Sciatic nerve (tissue), 2 donors: ENCODE data around the gene CYP2W1. TPM values are rescaled to one million over a fixed set of nuclear protein-coding genes. Genes with fewer than 3 reads are reported as not detected.
A peak's percentile ranks its signal among the peaks of the same experiment; 100 is the strongest.

Experiments
- ATAC-seq: fragments of 200-7000 bp; cut with Tn5 transposase; one replicate; pipeline ENCODE4 v1.9.1; 2020; ENCODE audit warnings: mild to moderate bottlenecking, moderate library complexity
- DNase-seq: peaks from one replicate; pipeline ENCODE4 v3.0.0-alpha.2; 2020; ENCODE audit warnings: low spot score
- intact Hi-C: fragments of 100-400 bp; cut with DNase I; formaldehyde crosslinking; loops from one replicate; pipeline ENCODE4 v1.14.2; 2022
- total RNA-seq: library from RNA; stranded (reverse); fragmentation: NEBNext Ultra II Directional; extraction: Animal tissue kit (Norgen Biotek cat#: 25700); gene quantifications from one replicate; pipeline ENCODE4 v1.2.1, GENCODE V29; 2021
- donor health status: DM: no; HTN: no; CAD: no.
- donor health status: DM: no; HTN: no; CAD: no.

The CYP2W1 gene
- total RNA-seq, 1 donor from 2014 or later: 1.6 TPM

DNA sequence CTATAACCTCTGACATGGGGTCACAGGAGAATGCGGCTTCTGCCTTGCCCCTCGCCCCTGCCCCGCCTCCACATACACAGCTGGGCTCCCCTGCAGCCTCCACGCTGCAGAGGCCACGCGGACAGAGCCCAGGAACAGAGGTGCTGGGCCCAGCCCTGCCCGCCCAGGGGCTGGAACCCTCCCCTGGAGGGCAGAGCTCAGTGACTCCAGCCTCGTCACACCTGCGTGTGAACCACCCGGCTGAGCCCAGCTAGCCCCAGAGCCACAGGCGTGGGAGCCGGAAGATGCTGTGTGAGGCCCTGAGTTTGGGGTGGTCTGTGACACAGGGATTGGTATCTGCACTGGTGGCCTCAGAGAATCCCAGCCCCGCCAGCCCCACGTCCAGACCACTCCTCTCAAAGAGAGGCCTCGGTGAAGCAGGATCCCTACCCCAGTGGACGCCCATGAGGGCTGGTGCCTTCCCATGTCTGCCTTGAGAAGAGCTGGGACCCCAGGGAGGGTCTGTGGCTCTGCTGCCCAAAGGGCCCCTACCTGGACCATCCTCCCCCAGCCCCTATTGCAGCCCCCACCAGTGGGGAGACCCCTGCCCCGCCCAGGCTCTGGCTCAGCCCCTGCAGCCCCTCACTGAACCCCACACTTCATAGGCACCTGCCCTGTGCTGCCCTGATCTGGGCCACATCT, 20.4 kb upstream of the CYP2W1 start:
- no peak for DNase-seq
- ATAC-seq: no peak
- intact Hi-C loops: no loop called here

DNA sequence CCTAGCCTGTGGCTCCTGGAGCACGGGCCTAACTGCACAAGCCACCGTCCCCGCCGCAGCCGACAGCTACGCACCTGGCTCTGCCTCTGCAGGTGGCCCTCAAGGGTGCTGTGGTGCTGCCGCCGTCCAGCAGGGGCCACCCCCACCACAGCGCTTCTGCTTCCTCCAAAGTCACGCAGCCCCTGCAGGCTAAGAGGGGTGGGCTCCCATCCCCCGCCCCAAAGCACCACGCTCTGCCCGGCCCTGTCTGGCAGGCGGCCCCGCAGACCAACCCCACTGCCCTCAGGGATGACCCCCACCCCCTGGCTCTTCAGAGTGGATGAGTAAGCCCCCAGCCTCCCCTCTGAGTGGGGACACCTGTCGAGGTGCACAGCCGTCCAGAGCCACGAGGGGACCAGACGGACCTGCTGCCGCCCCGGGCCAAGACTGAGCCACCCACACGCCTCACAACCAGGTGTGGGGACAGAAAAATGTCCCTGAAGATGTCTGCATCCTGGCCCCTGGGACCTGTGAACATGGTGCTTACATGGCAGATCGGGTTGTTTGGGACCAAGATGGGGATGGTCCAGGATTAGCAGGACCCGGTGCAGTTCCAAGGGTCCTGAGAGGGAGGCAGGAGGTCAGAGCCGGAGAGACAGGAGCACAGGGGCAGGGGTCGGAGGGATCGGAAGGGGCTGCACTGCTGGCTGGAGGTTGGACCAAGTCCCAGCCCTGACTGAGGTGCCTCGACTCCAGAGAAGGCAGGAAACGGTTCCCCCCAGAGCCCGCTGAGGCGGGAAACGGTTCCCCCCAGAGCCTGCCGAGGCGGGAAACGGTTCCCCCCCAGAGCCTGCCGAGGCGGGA, 19.5 kb upstream of the CYP2W1 start:
- DNase-seq: no peak
- ATAC-seq: no peak
- intact Hi-C loops: no loop called here

- intact Hi-C loops: no loop called here
- peak; percentile 50 for ATAC-seq
- no peak for DNase-seq
Measured at GRCh38 chr7:964401-965231, 18.4 kb upstream of the CYP2W1 start.

DNA sequence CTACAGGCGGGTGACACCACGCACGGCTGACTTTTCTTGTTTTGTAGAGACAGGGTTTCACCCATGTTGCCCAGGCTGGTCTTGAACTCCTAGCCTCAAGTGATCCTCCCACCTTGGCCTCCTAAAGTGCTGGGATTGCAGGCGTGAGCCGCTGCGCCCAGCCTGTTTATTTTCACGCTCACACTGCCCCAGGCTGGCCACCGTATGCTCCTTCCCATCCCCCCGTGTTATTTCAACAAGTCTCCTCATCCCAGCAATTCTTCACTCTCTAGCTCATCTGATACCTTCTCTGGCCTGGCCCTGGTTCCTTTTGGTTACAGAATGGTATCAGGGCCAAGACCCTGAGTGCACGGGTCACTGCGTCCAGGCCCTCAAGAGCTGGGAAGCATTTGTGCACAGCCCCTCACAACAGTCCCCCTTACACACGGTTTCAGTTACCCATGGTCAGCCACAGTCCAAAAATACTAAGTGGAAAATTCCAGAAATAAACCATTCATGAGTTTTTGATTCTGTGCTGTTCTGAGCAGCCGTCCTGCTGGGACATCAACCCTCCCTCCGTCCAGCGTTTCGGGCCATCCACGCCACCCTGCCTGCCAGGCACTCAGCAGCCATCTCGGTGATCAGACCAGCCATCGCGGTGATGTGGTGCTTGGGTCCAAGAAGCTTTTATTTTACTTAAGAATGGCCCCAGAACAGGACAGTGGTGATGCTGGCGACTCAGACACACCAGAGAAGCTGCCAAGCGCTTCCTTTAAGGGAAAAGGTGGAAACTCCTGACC, 16.5 kb upstream of the CYP2W1 start:
- intact Hi-C loops: no loop called here
- DNase-seq (no peak), ATAC-seq (no peak)

- DNase-seq (no peak), ATAC-seq (no peak)
- intact Hi-C loops: no loop called here
Measured at GRCh38 chr7:967361-968082, 15.5 kb upstream of the CYP2W1 start.

DNA sequence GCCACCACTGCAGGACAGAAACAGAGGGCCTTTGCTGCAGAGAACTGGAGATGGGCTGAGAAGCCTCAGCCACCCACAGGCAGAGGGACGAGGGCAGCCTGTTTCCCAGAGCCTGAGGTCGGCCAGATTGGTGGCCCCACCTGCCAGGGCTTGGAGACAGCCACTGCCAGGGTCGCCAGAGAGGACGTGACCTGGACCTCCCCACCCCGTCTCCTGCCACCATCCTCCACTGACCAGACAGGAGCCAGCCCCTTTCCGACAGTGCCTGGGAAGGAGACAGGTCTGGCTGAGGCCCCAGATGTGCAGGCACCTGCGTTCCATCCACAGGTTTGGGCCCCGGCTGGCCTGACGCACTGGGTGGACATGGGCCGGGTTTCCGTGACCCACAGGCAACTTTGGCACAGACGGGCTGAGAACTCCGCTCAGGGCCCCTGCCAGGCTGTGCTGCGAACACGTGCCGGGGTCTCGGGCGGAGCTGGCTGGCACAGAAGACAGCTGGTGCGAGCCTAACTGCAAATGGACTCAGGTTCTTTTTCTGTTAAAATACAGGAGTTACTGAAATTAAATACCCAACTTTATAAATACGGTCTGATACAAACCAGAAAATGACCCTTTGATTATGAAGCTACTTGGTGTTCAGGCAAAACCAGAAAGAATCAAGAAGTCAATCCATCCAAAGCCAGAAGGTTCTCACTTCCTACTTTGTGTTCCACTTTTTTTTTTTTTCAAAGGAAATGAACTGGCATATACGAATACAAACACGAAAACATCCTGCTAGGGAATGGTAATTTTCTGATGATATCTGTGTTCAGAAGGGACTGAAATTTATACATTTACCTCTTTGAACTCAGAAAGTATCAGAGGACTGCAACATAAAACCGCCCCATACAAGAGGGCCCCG, 14.5 kb upstream of the CYP2W1 start:
- ATAC-seq: no peak
- DNase-seq: no peak
- intact Hi-C loops: no loop called here

DNA sequence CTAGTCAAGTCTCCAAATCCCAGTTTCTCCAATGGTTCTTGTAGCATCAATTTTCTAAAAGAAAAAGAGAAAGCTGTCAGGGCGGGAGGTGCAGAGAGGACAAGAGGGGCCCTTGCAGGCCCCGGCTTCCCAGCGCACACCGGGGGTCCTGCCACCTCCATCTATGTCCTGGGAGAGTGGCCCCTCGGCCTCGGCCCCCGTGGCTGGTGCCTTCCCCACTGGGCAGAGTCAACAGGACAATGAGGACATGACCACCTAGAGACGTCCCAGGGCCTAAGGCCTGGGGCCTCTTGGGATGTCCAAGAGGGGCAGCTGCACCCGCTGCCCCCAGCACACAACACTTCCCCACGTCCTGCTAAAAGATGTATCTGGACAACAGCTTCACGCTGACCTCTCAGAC, 13.6 kb upstream of the CYP2W1 start:
- intact Hi-C loops: no loop called here
- ATAC-seq: no peak

DNA sequence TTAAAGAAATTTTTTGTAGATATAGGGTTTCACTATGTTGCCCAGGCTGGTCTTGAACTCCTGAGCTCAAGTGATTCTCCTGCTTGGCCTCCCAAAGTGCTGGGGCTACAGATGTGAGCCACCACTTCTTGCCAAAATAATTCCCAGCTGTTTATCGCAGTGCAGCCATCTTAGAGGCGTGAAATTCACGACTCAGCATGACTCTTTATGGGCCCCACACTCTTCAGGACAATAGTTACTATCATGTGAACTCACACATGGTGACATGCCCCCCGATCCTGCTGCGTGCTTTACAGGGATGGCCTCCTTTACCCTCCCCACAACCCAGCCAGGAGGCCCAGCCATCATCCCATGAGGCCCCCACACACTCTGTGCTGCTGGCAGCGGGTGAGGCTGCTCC, 12.2 kb upstream of the CYP2W1 start:
- no peak for ATAC-seq
- DNase-seq: no peak
- intact Hi-C loops: loop anchor here (1.0 kb wide), 1 partner anchor 42 kb away; no protein-coding TSS in a partner anchor

More for the DNA sequence above, 13.6 kb upstream of the CYP2W1 start:
- no peak for DNase-seq

- ATAC-seq (no peak), DNase-seq (no peak)
- intact Hi-C loops: no loop called here
Measured at GRCh38 chr7:972110-972509, 10.9 kb upstream of the CYP2W1 start.

DNA sequence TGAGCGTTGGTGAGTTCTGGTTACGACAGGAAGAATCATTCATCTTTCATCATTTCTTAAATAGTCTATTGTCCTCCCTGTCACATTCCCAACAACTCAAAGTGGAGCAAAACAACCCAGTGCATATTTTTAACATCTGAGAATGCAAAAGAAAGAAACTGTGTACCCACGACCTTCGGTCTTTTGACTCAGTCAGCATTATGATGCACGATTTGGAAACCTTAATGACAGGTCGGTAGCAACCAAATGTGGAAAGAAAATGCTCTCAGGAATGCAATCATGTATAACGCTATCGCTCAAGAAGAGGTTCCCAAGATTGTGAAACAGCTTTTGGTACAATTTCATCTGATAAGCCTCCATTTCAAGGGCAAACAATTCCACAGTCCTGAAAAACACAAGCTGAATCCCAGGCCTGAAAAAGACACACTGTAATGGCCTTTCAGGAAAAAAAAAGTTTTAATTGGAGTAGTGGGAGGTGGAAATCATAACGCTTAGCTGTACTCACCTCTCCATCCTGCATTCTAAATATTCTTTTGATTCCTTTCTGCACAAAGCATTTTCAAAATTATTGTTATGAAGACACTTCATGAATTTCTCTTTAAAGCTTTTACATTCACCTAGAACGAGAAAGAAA, 10.2 kb upstream of the CYP2W1 start:
- intact Hi-C loops: no loop called here
- no peak for ATAC-seq
- no peak for DNase-seq

DNA sequence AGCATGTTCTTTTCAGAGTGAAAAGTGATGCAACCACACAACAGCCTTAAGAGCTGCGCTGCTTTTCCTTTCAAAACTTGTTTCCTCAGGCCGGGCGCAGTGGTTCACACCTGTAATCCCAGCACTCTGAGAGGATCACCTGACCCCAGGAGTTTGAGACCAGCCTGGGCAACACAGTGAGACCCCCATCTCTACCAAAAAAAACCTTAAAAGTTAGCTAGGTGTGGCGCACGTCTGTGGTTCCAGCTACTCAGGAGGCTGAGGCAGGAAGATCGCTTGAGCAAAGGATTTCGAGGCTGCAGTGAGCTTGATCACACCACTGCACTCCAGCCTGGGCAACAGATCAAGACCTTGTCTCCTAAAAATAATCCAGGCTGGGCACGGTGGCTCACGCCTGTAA, 9.7 kb upstream of the CYP2W1 start:
- ATAC-seq (no peak), DNase-seq (no peak)
- intact Hi-C loops: no loop called here

GRCh38 chr7:974172-974571, 8.8 kb upstream of the CYP2W1 start:
- DNase-seq: no peak
- intact Hi-C loops: no loop called here
- no peak for ATAC-seq

GRCh38 chr7:974820-975681, 7.9 kb upstream of the CYP2W1 start, which contains the start of gene COX19:
Gene COX19, minus strand, starts transcription at chr7:975549. Its CDS starts 40 bp downstream, at chr7:975509.
- peak; percentile 92 for DNase-seq
- intact Hi-C loops: no loop called here
- ATAC-seq: peak; percentile 89

GRCh38 chr7:975702-976473, 7.1 kb upstream of the CYP2W1 start:
- intact Hi-C loops: no loop called here
- DNase-seq: no peak
- ATAC-seq: peak; percentile 1

- ATAC-seq (no peak), DNase-seq (no peak)
Measured at GRCh38 chr7:976901-977325, 6.1 kb upstream of the CYP2W1 start.

More at GRCh38 chr7:976901-977325, 6.1 kb upstream of the CYP2W1 start:
- intact Hi-C loops: no loop called here
